Kidney (tissue), 14 donors: ENCODE data around the gene ITPR2. TPM values are rescaled to one million over a fixed set of nuclear protein-coding genes. Genes with fewer than 3 reads are reported as not detected.

Source experiments
- DNase-seq, 5 donors: peaks; one replicate each; pipeline ENCODE4 v3.0.0-alpha.2; 2013 to 2020
- FAIRE-seq: peaks from 2 replicates; lab custom pipeline; 2012; peaks lifted over from hg19 to GRCh38; lab: Jason Lieb, UNC
- H3K27ac ChIP-seq, 2 donors: one replicate each; pipeline ENCODE4 v1.7.0; 2013; ENCODE audit warnings: low read depth in 2 of 2, low read length in 2 of 2, inconsistent platforms in 1 of 2
- H3K27me3 ChIP-seq: one replicate; pipeline ENCODE4 v1.7.1; 2013; ENCODE audit warnings: low read length, inconsistent platforms; ENCODE audit not compliant: control insufficient read depth, insufficient read depth
- H3K36me3 ChIP-seq, 3 donors: one replicate each; pipeline versions ENCODE4 v1.7.0 to v1.7.1; 2013; ENCODE audit warnings: low read length in 3 of 3, control low read depth in 1 of 3, inconsistent platforms in 1 of 3; ENCODE audit not compliant: insufficient read depth in 3 of 3, control insufficient read depth in 2 of 3
- H3K4me1 ChIP-seq, 3 donors: one replicate each; pipeline versions ENCODE4 v1.7.0 to v1.7.1; 2013; ENCODE audit warnings: low read length in 3 of 3, inconsistent platforms in 1 of 3, low read depth in 1 of 3; ENCODE audit not compliant: control insufficient read depth in 2 of 3, insufficient read depth in 2 of 3
- H3K4me3 ChIP-seq, 3 donors: one replicate each; pipeline versions ENCODE4 v1.7.0 to v1.8.1; 2013; ENCODE audit warnings: low read length in 3 of 3, control low read depth in 1 of 3, inconsistent platforms in 1 of 3
- H3K9ac ChIP-seq, 3 donors: one replicate each; pipeline versions ENCODE4 v1.7.0 to v1.7.1; 2013; ENCODE audit warnings: low read length in 3 of 3, control low read depth in 1 of 3, inconsistent platforms in 1 of 3
- H3K9me3 ChIP-seq, 3 donors: one replicate each; pipeline versions ENCODE4 v1.7.0 to v1.7.1; 2013; ENCODE audit warnings: low read length in 3 of 3, control low read depth in 1 of 3, inconsistent platforms in 1 of 3; ENCODE audit not compliant: control insufficient read depth in 2 of 3, insufficient read depth in 1 of 3
- intact Hi-C: fragments of 100-400 bp; cut with DNase I; formaldehyde crosslinking; loops from one replicate; pipeline ENCODE4 v1.11.1; 2022
- polyA plus RNA-seq: library from polyadenylated mRNA; stranded (reverse); fragments of 350-450 nt; fragmentation: Illumina TruSeq; extraction: RNeasy Lipid Tissue Mini Kit (QIAGEN cat#74804); gene quantifications from one replicate; pipeline ENCODE4 v1.2.3, GENCODE V29; 2014; ENCODE audit warnings: low read depth, low replicate concordance; ENCODE audit not compliant: insufficient read depth
- total RNA-seq: library from RNA; stranded (reverse); fragmentation: NEBNext Ultra II Directional; extraction: Animal tissue kit (Norgen Biotek cat#: 25700); gene quantifications from one replicate; pipeline ENCODE4 v1.2.1, GENCODE V29; 2021
- TF ChIP-seq, protein P1 (sequence below): IDR thresholded peaks from 3 replicates; pipeline ENCODE4 v1.5.1; 2012; ENCODE audit warnings: mild to moderate bottlenecking, moderate library complexity, borderline replicate concordance; ENCODE audit not compliant: insufficient read depth; ENCODE audit errors: extremely low read depth
- donor health status: control.
- donor health status: control.
- donor health status: control.
- donor health status: control.
- donor health status: control.
- donor health status: DM: yes; HTN: yes; CAD: no.
- donor health status: Normal renal cell carcinoma (clear cell type).

ITPR2 gene
- total and polyA plus RNA-seq, 2 donors from 2014 or later = 5.7 to 56.9 TPM

DNA sequence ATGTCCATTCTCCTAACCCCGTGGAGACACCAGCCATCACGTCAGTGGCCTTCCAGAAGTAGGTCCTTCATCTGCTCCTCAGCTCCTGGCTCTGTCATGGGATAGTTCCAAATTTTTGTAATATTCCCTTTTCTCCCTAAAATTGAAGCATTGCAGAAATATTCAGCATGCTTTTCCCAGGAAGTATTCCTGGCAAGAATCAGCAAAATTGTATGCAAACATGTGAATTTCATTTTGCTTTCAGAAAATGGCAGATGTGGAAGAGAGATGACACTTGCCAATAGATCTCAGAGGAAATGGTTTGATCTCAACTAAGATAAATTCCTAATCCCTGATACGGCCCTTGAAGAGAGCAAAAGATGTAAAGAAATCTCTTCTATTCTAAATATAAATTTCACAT, 298.9 kb downstream of the ITPR2 start:
- TF ChIP-seq, protein P1, sequence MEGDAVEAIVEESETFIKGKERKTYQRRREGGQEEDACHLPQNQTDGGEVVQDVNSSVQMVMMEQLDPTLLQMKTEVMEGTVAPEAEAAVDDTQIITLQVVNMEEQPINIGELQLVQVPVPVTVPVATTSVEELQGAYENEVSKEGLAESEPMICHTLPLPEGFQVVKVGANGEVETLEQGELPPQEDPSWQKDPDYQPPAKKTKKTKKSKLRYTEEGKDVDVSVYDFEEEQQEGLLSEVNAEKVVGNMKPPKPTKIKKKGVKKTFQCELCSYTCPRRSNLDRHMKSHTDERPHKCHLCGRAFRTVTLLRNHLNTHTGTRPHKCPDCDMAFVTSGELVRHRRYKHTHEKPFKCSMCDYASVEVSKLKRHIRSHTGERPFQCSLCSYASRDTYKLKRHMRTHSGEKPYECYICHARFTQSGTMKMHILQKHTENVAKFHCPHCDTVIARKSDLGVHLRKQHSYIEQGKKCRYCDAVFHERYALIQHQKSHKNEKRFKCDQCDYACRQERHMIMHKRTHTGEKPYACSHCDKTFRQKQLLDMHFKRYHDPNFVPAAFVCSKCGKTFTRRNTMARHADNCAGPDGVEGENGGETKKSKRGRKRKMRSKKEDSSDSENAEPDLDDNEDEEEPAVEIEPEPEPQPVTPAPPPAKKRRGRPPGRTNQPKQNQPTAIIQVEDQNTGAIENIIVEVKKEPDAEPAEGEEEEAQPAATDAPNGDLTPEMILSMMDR = no peak
- H3K4me3 ChIP-seq = no peak overlapping the region
- no peak overlapping the region for H3K9ac ChIP-seq
- FAIRE-seq (no peak), DNase-seq (no peak)
- no peaks in the 10 kb centered on the region for H3K27me3 ChIP-seq
- H3K36me3 ChIP-seq = no peaks in the 10 kb centered on the region
- H3K27ac ChIP-seq = no peak overlapping the region
- H3K4me1 ChIP-seq = no peaks in the 10 kb centered on the region
- H3K9me3 ChIP-seq = no peaks in the 10 kb centered on the region
- intact Hi-C loops = no loop called here

DNA sequence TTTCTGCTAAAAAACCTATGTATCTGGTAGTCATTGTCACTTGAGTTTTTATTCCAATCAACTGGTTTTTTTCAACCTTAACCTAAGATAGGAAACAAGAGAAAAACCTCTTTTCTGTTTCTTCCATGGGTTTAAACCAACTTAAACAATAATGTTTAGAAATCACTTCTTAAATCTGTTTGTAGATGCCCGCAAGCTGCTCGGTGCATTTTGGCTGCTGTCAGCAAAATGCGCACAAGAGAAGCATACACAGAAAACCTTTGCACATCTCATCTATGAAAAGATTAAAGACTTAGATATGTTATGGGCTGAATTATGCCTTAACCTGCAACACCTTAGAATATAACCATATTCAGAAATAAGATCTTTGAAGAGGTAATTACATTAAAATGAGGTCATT, 299.8 kb downstream of the ITPR2 start:
- Histone ChIP-seq H3K4me1 (no peaks in the 10 kb centered on the region), H3K36me3 (no peaks in the 10 kb centered on the region), H3K27ac (no peak overlapping the region), H3K9me3 (no peaks in the 10 kb centered on the region), H3K9ac (no peak overlapping the region), H3K27me3 (no peaks in the 10 kb centered on the region), H3K4me3 (no peak overlapping the region)
- TF ChIP-seq, protein P1 = no peak
- DNase-seq (no peak), FAIRE-seq (no peak)
- intact Hi-C loops = no loop called here

DNA sequence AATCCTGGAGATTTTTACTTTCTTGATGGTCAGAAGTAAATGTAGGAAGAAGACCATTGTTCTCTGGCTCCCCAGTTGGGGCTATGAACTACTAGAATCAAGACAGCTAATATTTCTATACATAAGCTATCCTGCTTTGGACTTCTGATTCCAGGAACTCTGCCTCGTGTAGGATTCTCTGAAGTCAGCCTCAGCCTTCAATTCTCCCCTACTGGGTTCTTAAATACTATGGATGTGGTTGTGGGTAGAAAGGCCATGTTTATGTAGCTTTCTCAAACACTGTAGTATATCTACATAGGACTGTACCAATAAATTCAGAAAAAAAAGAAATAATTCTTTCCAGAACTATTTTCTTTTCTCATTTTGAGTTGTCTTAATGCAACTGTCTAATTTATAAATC, 302.5 kb downstream of the ITPR2 start:
- Histone ChIP-seq H3K27ac (no peak overlapping the region), H3K4me1 (no peaks in the 10 kb centered on the region), H3K36me3 (no peaks in the 10 kb centered on the region), H3K9me3 (peaks cover 0 to 8% (median 3%) of the 10 kb centered on the region in 3 donors), H3K4me3 (no peak overlapping the region), H3K27me3 (no peaks in the 10 kb centered on the region), H3K9ac (no peak overlapping the region)
- intact Hi-C loops = no loop called here
- FAIRE-seq = no peak
- DNase-seq = no peak
- TF ChIP-seq, protein P1 = no peak

DNA sequence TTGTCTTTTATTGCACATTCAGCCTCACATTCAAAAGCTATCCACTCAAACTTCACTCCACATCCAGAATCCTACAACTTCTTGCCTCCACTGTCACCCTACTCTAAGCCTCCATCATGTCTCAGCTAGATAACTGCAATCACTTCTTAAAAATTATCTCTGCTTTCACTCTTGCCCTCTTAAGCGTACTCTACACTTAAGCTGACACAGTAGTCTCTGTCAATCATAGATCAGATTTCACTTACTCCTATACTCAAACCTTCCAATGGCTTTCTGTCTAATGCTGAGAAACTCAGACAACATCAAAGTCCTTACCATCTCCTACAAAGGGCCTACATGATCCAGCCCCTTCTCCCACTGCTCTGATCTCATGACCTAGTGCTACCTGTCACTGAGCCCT, 304.1 kb downstream of the ITPR2 start:
- Histone ChIP-seq H3K9me3 (peaks cover 0 to 15% (median 3%) of the 10 kb centered on the region in 3 donors), H3K36me3 (no peaks in the 10 kb centered on the region), H3K4me3 (no peak overlapping the region), H3K27ac (no peak overlapping the region), H3K27me3 (no peaks in the 10 kb centered on the region), H3K4me1 (peaks cover 0 to 2% (median 0%) of the 10 kb centered on the region in 3 donors), H3K9ac (no peak overlapping the region)
- intact Hi-C loops = no loop called here
- DNase-seq (no peak), FAIRE-seq (no peak)
- TF ChIP-seq, protein P1 = no peak
